Thoracic aorta endothelial cell (primary cell): ENCODE data around the gene OR4F6. TPM values are rescaled to one million over a fixed set of nuclear protein-coding genes. Genes with fewer than 3 reads are reported as not detected.

Experiments used
- small RNA-seq: library from RNA; depleted of rRNA; stranded (forward); fragments of <200 nt; gene quantifications from one replicate; pipeline ENCODE3, GENCODE V24; 2012
- total RNA-seq: library from RNA; depleted of rRNA; stranded (reverse); fragments of >200 nt; gene quantifications from 2 replicates; pipeline ENCODE4 v1.2.3, GENCODE V29; 2012

The OR4F6 gene, protein sequence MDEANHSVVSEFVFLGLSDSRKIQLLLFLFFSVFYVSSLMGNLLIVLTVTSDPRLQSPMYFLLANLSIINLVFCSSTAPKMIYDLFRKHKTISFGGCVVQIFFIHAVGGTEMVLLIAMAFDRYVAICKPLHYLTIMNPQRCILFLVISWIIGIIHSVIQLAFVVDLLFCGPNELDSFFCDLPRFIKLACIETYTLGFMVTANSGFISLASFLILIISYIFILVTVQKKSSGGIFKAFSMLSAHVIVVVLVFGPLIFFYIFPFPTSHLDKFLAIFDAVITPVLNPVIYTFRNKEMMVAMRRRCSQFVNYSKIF
- not detected in 2 replicates for total RNA-seq

GRCh38 chr15:101803209-101803608, at the start of gene OR4F6:
Gene OR4F6 (plus strand): TSS chr15:101803509. CDS start chr15:101805720, 2,211 bp downstream.

DNA sequence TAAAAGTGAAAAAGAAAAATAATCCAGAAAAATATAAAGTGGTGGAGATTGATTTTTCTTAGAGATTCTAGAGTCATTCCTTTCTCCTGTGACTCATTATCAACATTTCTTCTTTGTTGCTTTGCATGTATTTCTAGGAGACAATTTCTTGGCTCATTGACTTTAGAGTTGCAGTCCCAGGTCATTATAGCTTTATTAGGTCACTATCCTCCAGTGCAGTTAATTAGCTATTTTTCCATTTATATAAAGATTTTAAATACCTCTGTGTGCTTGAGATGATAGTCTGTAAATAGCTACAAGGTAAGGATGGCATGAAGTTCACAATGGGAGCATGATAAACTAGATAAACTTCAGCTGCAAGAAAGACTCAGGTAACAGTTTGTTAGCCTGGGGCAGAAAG, 8.6 kb downstream of the OR4F6 start, which contains the start of gene OR4F15:
OR4F15 (plus strand) TSS at position 301 of the 400 bp plus-strand sequence. CDS start 5,985 bp downstream, outside the sequence.

Small RNAs within 50 kb of the gene (small RNA-seq; reads per million reads assigned to genes)
- gene RN7SL209P: not detected

Other genes starting within 250 kb of the OR4F6 start
- 33.0 and 39.6 TPM in 2 replicates for gene TM2D3, start 151.1 kb upstream of the OR4F6 start, total RNA-seq
- 8.8 and 10.0 TPM in 2 replicates for gene TARS3, start 79.0 kb upstream of the OR4F6 start, total RNA-seq
- not detected in 2 replicates for gene OR4F15, start 8.7 kb downstream of the OR4F6 start, total RNA-seq